HG02870 (cell line): ENCODE measurements around the gene MRPL34.
A peak's percentile ranks its signal among the peaks of the same experiment; 100 is the strongest.
"Not testable (repeated sequence)": the region's sequence is repeated elsewhere in the genome, so short reads cannot be mapped to it uniquely, and the experiment has no call there.

Experiments
- ATAC-seq: cut with Tn5 transposase; IDR thresholded peaks from one replicate; pipeline ENCODE4 v1.9.1; 2021; ENCODE audit warnings: mild to moderate bottlenecking, moderate library complexity; ENCODE audit not compliant: unreplicated experiment

MRPL34 gene

GRCh38 chr19:17305517-17306284 lies at the start of gene MRPL34:
Gene MRPL34 (plus strand): TSS chr19:17305872. CDS start chr19:17305893, 21 bp downstream.
- peak; percentile 51 for ATAC-seq

- ATAC-seq, result no peak
Measured at GRCh38 chr19:17256130-17256529, 49.5 kb upstream of the MRPL34 start.

DNA sequence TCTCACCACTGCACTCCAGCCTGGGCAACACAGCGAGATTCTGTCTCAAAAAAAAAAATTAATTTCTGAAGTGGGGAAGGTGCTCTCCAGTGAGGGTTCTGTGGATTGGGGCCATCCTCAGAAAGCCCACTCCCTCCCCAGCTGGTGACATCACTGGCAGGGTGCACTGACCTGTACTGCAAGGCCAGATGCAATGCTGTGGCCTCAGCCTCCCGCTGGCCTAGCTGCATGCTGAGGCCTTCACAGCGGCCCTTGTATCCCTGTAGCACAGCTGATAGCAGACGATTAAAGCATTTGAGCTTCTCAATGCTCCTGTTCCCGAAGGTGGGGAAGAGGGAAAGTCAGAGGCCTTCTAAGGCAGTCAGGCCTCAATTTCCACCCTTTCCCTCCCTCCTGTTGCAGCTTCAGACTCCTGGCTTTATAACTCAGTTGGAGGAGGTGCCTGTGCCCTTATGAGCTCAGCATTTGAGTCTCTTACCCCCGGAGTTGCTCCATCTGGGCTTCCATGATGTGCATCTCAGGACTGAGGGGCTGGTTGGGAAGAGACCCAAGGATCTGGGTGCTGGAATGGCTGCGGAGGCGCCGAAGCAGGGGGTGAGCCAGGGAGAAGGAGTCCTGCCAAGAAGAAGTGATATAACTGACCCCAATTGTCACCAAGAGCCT lies 46.4 kb upstream of the MRPL34 start:
- ATAC-seq, result no peak

DNA sequence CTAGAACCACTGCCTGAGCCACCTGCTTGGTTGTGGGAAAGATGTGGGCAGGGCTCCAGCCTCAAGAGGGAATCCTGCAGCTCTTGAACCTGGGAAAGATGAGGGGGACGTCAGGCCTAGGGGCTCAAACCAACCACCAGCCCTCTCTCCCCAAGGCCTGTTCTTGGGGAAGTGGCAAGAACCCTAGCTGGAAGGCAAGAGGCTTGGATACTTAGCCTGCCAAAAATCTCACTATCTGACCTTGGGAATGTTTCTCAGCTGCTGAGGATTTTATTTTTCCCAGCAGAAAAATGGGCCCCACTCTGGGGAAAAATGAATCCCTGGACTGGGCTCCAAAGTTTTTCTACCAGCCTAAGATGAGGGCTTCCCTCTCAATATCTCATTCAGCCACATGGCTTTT lies 45.7 kb upstream of the MRPL34 start:
- ATAC-seq, result no peak

GRCh38 chr19:17260842-17261325 lies 44.8 kb upstream of the MRPL34 start:
- ATAC-seq, result no peak

DNA sequence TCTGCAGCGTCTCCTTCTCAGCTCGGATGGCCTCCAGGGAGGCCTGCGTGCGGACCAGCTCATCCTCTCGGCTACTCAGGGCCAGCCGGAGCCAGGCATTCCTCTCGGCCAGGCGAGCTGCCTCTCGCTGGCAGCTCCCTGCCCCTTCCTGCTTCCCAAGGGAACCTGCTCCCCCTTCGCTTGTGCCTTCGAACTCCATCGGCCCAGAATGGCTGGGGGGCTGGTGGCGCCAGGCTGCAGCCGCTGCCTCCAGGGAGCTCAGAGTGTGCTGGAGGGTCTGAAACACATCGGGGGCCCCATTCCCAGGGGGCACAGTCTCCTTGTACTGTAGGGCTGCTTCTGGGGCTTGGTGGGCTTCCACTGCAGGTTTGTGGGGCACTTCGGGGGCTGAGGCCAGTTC lies 43.1 kb upstream of the MRPL34 start:
- ATAC-seq, result no peak

DNA sequence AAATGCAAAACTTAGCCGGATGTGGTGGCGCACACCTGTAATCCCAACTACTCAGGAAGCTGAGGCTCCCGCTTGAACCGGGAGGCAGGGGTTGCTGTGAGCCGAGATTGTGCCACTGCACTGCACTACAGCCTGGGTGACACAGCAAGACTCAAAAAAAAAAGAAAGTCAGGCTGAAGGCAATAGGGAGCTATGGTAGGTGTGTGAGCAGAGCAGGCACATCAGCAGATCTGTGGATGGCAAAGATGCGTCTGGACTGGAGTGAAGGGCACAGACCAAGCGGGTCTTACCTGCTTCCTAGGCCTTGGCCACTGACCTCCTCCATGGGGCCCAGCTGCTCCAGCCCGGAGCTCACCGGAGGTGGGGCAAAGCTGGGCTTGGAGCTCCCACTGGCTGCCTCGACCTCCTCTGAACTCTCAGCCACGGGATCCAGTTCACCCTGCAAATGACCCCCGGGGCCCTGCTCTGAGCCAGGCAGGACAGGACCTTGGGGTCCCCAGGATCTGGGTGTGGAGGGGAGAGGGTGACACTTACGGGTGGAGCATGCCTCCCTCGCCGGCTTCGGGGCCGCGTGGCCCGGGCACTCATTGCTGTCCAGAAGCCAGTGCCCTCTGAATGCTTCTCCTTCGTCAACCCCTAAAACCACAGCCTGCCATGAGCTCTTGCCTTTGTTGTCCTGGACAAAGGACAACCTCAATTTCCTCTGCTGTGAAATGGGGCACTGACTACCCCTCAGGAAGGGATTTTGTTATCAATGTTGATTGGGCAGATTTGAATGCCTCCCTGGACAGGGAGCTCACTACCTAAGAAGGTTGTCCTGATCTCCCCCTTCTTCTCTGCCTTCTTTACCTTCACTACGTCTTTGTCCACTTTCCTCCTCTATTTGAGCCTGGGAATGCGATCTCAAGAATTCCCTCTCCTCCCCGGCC lies 41.7 kb upstream of the MRPL34 start:
- ATAC-seq, result no peak

DNA sequence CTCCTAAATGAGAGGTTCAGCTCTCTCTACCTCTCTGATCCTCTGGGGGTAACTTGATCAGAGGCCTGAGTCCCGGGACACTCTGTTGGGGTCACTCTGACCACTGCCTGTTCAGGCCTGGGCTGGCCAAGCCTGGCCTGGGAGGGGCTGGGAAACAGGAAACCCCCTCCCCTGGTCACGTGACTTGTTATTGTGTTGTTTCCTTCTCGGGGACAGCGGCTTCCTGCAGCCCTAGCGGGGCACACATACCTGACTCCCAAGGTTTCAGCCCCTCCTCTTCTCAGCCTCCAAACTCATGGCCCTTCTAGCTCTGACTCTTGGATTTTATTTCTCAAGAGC lies 41.1 kb upstream of the MRPL34 start, which contains the start of gene USHBP1:
Gene USHBP1, minus strand, starts transcription at position 105 of the 339 bp plus-strand sequence. CDS start 446 bp downstream, outside the sequence.
- ATAC-seq, result no peak

- ATAC-seq, result no peak
Measured at GRCh38 chr19:17266026-17266425, 39.6 kb upstream of the MRPL34 start.

- ATAC-seq, result no peak
Measured at GRCh38 chr19:17266589-17266974, 39.1 kb upstream of the MRPL34 start.

DNA sequence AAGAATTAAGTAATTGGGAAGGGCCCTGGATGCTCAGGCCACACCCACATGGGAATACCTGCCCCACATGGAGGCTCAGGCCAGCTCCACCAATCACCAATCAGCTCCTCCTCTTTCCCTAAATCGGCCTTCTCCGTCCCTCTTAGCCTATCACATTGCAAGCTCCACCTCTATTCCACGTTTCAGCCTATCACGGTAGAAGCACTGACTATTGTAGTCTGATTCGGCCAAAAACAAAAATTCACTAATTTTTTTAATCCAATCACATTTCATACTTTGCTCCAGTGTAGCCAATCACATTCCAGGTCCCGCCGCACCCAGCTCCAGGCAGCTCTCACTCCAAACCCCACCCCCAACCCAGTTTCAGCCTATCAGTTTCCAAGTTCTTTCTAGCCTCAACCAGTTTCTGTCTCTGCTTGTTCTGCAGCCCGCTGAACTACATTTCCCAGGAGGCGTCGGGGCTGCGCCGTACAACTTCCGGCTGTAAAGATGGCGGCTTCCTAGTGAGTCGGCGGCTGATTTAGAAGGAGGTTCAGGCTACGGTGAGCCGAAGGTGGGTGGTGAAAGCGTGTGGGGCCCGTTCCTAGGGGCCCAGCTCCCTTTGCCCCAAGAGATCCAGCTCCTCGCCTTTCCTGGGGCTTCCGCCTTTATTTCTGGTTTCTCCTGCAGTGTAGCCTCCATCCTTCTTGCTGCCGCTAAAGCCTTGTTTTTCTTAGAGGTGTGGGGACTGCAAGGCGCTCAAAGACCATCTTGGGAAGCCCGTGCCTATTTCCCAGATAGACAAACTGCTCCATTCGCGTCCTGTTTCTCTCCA lies 38.5 kb upstream of the MRPL34 start, which contains the start of gene BABAM1:
Gene BABAM1, plus strand, starts transcription at position 469 of the 814 bp plus-strand sequence. CDS start 1,364 bp downstream, outside the sequence.
- ATAC-seq, result peak; percentile 91

GRCh38 chr19:17268754-17269153 lies 36.9 kb upstream of the MRPL34 start:
- ATAC-seq, result no peak

GRCh38 chr19:17274892-17275291 lies 30.8 kb upstream of the MRPL34 start:
- not testable (repeated sequence) for ATAC-seq

- ATAC-seq, result no peak
Measured at GRCh38 chr19:17275441-17276175, 30.1 kb upstream of the MRPL34 start.

GRCh38 chr19:17279436-17279835 lies 26.2 kb upstream of the MRPL34 start:
- ATAC-seq, result no peak

GRCh38 chr19:17281391-17282304 lies 24.0 kb upstream of the MRPL34 start, which contains the start of gene ANKLE1:
Gene ANKLE1 (plus strand): TSS chr19:17281901. CDS start chr19:17281921, 20 bp downstream.
- no peak for ATAC-seq

- ATAC-seq, result no peak
Measured at GRCh38 chr19:17282488-17283125, 23.1 kb upstream of the MRPL34 start.

- ATAC-seq, result no peak
Measured at GRCh38 chr19:17283504-17283996, 22.1 kb upstream of the MRPL34 start.
